Suprapubic skin (tissue), 3 donors: Measurements from ENCODE around the gene KRT25.

Experiments used
- POLR2AphosphoS5 ChIP-seq, 3 donors: sonication (generic); formaldehyde crosslinking; IDR thresholded peaks; one replicate each; pipeline ENCODE4 v1.6.1; 2017; ENCODE audit warnings: antibody characterized with exemption in 3 of 3
- TF ChIP-seq, protein P1 (sequence below), 2 donors: fragments of 200-600 bp in 1 of 2; fragments of 450-650 bp in 1 of 2; sonication (generic) in 1 of 2; IDR thresholded peaks; one replicate each; pipeline ENCODE4 v1.5.1; 2016 to 2019; ENCODE audit warnings: antibody characterized with exemption in 2 of 2, mild to moderate bottlenecking in 1 of 2, moderate library complexity in 1 of 2

DNA sequence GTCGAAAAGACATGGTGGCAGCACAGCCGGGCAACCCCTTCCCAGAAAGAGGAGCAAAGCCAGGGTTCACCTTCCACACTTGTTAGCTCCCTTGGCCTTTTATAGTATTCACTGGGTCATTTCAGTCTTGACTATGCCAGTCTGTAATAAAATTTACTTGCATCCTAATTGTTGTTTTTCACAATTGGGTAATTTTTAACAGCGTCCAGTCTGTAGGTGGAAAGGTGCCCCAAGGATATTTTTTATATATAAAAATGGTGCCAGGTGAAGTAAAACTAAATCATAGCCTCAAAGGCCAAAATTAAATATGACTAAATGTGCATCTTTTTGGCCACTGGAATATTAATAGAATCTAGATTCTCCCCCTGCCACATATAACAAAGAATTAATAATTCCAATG, 17.0 kb upstream of the KRT25 start, which contains the start of gene KRT26:
- TF ChIP-seq, protein P1, sequence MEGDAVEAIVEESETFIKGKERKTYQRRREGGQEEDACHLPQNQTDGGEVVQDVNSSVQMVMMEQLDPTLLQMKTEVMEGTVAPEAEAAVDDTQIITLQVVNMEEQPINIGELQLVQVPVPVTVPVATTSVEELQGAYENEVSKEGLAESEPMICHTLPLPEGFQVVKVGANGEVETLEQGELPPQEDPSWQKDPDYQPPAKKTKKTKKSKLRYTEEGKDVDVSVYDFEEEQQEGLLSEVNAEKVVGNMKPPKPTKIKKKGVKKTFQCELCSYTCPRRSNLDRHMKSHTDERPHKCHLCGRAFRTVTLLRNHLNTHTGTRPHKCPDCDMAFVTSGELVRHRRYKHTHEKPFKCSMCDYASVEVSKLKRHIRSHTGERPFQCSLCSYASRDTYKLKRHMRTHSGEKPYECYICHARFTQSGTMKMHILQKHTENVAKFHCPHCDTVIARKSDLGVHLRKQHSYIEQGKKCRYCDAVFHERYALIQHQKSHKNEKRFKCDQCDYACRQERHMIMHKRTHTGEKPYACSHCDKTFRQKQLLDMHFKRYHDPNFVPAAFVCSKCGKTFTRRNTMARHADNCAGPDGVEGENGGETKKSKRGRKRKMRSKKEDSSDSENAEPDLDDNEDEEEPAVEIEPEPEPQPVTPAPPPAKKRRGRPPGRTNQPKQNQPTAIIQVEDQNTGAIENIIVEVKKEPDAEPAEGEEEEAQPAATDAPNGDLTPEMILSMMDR (IDR thresholded peaks at IDR 0.05) = no peak
- no peak for TF ChIP-seq POLR2AphosphoS5 (IDR thresholded peaks at IDR 0.05)
